Glutamatergic neuron (in vitro differentiated cells): ENCODE measurements around the gene CDC5L. TPM values are rescaled to one million over a fixed set of nuclear protein-coding genes. Genes with fewer than 3 reads are reported as not detected.

ENCODE experiments used
- DNase-seq: peaks from one replicate; pipeline ENCODE4 v3.0.0; 2022
- H3K27ac Mint-ChIP-seq: one replicate; pipeline ENCODE4 v1.8.0; 2020; ENCODE audit warnings: mild to moderate bottlenecking, mixed read lengths, inconsistent platforms; ENCODE audit not compliant: unreplicated experiment
- H3K27me3 Mint-ChIP-seq: one replicate; pipeline ENCODE4 v1.8.0; 2020; ENCODE audit warnings: mild to moderate bottlenecking, moderate library complexity, mixed read lengths, inconsistent platforms; ENCODE audit not compliant: unreplicated experiment
- H3K36me3 Mint-ChIP-seq: one replicate; pipeline ENCODE4 v1.8.0; 2020; ENCODE audit warnings: mild to moderate bottlenecking, mixed read lengths, inconsistent platforms; ENCODE audit not compliant: unreplicated experiment
- H3K4me1 Mint-ChIP-seq: one replicate; pipeline ENCODE4 v1.8.0; 2020; ENCODE audit warnings: mild to moderate bottlenecking, low read depth, mixed read lengths, inconsistent platforms; ENCODE audit not compliant: unreplicated experiment
- H3K4me3 Mint-ChIP-seq: one replicate; pipeline ENCODE4 v1.8.0; 2020; ENCODE audit warnings: mild to moderate bottlenecking, mixed read lengths, inconsistent platforms; ENCODE audit not compliant: unreplicated experiment
- H3K9me3 Mint-ChIP-seq: one replicate; pipeline ENCODE4 v1.8.0; 2020; ENCODE audit warnings: mild to moderate bottlenecking, moderate library complexity, mixed read lengths, inconsistent platforms; ENCODE audit not compliant: unreplicated experiment
- CTCF ChIP-seq: fragments of 200-600 bp; sonication (generic); IDR thresholded peaks from one replicate; pipeline ENCODE4 v1.5.0; 2021; ENCODE audit not compliant: partially characterized antibody, unreplicated experiment
- total RNA-seq: library from RNA; stranded (reverse); fragmentation: NEBNext Ultra II Directional; extraction: Animal tissue kit (Norgen Biotek cat#: 25700); gene quantifications from one replicate; pipeline ENCODE4 v1.2.1, GENCODE V29; 2021; ENCODE audit not compliant: unreplicated experiment

CDC5L gene
- total RNA-seq, 1 donor from 2014 or later = 19.6 TPM

- Mint-ChIP-seq H3K27me3 (no peaks in the 10 kb centered on the region), H3K27ac (no peak overlapping the region), H3K4me3 (no peak overlapping the region), H3K36me3 (no peaks in the 10 kb centered on the region), H3K9me3 (peaks cover 2% of the 10 kb centered on the region), H3K4me1 (no peaks in the 10 kb centered on the region)
- TF ChIP-seq CTCF = no peak
- no peak for DNase-seq
Measured at GRCh38 chr6:44361947-44362346, 25.6 kb upstream of the CDC5L start.

- Mint-ChIP-seq H3K27me3 (no peaks in the 10 kb centered on the region), H3K4me3 (no peak overlapping the region), H3K27ac (no peak overlapping the region), H3K9me3 (peaks cover 2% of the 10 kb centered on the region), H3K36me3 (no peaks in the 10 kb centered on the region), H3K4me1 (no peaks in the 10 kb centered on the region)
- no peak for TF ChIP-seq CTCF
- DNase-seq = no peak
Measured at GRCh38 chr6:44363377-44363926, 24.1 kb upstream of the CDC5L start.

GRCh38 chr6:44366781-44367180 is 20.7 kb upstream of the CDC5L start:
- no peak overlapping the region for H3K27ac Mint-ChIP-seq
- H3K4me1 Mint-ChIP-seq = peaks cover 5% of the 10 kb centered on the region
- H3K36me3 Mint-ChIP-seq = no peaks in the 10 kb centered on the region
- no peak for TF ChIP-seq CTCF
- no peak overlapping the region for H3K4me3 Mint-ChIP-seq
- no peaks in the 10 kb centered on the region for H3K27me3 Mint-ChIP-seq
- peaks cover 2% of the 10 kb centered on the region for H3K9me3 Mint-ChIP-seq
- no peak for DNase-seq

- TF ChIP-seq CTCF = no peak
- Mint-ChIP-seq H3K4me3 (no peak overlapping the region), H3K27me3 (no peaks in the 10 kb centered on the region), H3K27ac (no peak overlapping the region), H3K9me3 (peaks cover 2% of the 10 kb centered on the region), H3K36me3 (no peaks in the 10 kb centered on the region), H3K4me1 (peaks cover 5% of the 10 kb centered on the region)
- DNase-seq = no peak
Measured at GRCh38 chr6:44367681-44368080, 19.8 kb upstream of the CDC5L start.

- H3K4me1 Mint-ChIP-seq = peaks cover 5% of the 10 kb centered on the region
- DNase-seq = no peak
- H3K9me3 Mint-ChIP-seq = no peaks in the 10 kb centered on the region
- no peak for TF ChIP-seq CTCF
- H3K4me3 Mint-ChIP-seq = no peak overlapping the region
- H3K27ac Mint-ChIP-seq = no peak overlapping the region
- H3K36me3 Mint-ChIP-seq = no peaks in the 10 kb centered on the region
- no peaks in the 10 kb centered on the region for H3K27me3 Mint-ChIP-seq
Measured at GRCh38 chr6:44373051-44373450, 14.5 kb upstream of the CDC5L start.
